GM12801 (cell line): ENCODE data around the gene USP35.

Experiments
- TF ChIP-seq, protein P1 (sequence below): IDR thresholded peaks from one replicate; pipeline ENCODE4 v1.5.1; 2011; ENCODE audit warnings: control low read depth; ENCODE audit not compliant: insufficient read length; ENCODE audit errors: extremely low read depth

The USP35 gene, protein sequence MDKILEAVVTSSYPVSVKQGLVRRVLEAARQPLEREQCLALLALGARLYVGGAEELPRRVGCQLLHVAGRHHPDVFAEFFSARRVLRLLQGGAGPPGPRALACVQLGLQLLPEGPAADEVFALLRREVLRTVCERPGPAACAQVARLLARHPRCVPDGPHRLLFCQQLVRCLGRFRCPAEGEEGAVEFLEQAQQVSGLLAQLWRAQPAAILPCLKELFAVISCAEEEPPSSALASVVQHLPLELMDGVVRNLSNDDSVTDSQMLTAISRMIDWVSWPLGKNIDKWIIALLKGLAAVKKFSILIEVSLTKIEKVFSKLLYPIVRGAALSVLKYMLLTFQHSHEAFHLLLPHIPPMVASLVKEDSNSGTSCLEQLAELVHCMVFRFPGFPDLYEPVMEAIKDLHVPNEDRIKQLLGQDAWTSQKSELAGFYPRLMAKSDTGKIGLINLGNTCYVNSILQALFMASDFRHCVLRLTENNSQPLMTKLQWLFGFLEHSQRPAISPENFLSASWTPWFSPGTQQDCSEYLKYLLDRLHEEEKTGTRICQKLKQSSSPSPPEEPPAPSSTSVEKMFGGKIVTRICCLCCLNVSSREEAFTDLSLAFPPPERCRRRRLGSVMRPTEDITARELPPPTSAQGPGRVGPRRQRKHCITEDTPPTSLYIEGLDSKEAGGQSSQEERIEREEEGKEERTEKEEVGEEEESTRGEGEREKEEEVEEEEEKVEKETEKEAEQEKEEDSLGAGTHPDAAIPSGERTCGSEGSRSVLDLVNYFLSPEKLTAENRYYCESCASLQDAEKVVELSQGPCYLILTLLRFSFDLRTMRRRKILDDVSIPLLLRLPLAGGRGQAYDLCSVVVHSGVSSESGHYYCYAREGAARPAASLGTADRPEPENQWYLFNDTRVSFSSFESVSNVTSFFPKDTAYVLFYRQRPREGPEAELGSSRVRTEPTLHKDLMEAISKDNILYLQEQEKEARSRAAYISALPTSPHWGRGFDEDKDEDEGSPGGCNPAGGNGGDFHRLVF

DNA sequence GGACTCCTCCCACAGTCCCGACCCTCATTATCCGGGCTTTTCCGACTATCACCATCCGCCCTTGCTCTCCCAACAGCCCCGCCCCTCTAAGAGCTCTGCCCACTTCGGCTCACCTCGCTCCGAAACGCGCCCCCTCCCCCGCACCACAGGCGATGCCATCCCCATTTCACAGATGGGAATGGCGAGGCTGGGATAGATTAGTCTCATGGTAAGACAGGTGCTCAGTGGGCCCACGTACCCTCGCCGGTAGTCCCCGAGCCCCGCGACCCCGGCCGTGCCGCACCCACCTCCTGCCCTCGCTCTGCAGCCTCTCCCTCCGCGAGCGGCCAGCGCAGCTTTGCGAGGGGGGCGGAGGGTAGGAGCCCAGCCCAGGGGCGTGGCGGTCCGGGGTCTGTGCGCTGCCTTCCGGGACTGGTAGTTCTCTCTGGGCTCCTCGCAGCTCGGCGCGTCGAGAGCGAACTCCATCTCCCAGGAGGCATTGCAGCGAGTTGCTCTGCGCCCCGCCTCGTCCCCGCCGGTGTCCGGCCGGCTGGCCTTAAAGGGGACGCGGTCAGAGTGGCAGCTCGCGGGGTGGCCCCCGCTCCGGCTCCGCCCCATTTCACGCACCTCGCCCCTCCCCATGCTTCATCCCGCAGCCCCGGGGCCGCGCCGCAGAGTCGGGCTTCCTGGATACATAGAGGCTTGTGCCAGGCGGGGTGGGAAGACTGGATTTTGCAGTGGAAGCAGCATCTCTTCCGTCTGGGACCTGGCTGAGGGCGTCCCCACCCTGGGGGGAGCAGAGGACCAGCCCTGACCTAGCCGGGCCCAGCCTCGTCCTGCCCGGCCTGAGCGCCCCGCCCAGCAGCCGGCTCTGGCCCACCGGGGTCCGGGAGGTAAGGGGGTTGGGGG lies at the start of gene USP35, which contains the start of gene KCTD21:
Gene USP35 (plus strand): TSS at position 634 of the 888 bp plus-strand sequence. CDS start 7,327 bp downstream, outside the sequence.
Gene KCTD21 (minus strand): TSS at position 341 of the 888 bp plus-strand sequence. CDS start 14,072 bp downstream, outside the sequence.
- TF ChIP-seq, protein P1, sequence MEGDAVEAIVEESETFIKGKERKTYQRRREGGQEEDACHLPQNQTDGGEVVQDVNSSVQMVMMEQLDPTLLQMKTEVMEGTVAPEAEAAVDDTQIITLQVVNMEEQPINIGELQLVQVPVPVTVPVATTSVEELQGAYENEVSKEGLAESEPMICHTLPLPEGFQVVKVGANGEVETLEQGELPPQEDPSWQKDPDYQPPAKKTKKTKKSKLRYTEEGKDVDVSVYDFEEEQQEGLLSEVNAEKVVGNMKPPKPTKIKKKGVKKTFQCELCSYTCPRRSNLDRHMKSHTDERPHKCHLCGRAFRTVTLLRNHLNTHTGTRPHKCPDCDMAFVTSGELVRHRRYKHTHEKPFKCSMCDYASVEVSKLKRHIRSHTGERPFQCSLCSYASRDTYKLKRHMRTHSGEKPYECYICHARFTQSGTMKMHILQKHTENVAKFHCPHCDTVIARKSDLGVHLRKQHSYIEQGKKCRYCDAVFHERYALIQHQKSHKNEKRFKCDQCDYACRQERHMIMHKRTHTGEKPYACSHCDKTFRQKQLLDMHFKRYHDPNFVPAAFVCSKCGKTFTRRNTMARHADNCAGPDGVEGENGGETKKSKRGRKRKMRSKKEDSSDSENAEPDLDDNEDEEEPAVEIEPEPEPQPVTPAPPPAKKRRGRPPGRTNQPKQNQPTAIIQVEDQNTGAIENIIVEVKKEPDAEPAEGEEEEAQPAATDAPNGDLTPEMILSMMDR, result no peak

- TF ChIP-seq, protein P1, result no peak
Measured at GRCh38 chr11:78139422-78140391, 49.0 kb upstream of the USP35 start, which contains the start of gene ALG8. TSS of gene ALG8 (minus strand) at chr11:78139626. CDS start at chr11:78139588, 38 bp downstream.

GRCh38 chr11:78140392-78141077 lies 48.2 kb upstream of the USP35 start:
- TF ChIP-seq, protein P1, result no peak

- TF ChIP-seq, protein P1, result no peak
Measured at GRCh38 chr11:78145511-78146025, 43.2 kb upstream of the USP35 start.

- TF ChIP-seq, protein P1, result no peak
Measured at GRCh38 chr11:78147807-78148206, 40.9 kb upstream of the USP35 start.

DNA sequence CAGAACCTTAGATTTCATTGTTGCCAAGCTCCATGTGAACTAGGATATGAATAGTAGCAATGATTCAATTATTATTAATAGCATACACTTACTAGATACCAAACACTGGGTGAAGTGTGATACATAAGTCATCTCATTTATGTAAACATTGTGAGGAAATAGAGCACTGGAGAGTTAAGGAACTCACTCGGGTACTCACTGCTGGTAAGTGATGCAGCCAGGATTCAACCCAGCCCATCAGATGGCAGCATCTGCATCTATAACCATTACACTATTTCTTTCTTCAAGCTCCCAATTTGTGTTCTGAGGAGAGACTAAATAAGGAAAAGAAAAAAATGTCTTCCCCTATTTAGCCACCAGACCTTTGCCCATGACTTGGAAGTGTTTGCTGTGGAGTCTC lies 39.1 kb upstream of the USP35 start:
- TF ChIP-seq, protein P1, result no peak
